Nephron (organoid): ENCODE data around the gene BDKRB1.

ENCODE experiments used
- H3K27ac Mint-ChIP-seq, 3 experiments: 2 replicates each; pipeline ENCODE4 v1.8.0; 2020; ENCODE audit warnings: mixed read lengths in 3 of 3, mild to moderate bottlenecking in 2 of 3, moderate library complexity in 1 of 3
- H3K27me3 Mint-ChIP-seq: 2 replicates; pipeline ENCODE4 v1.8.0; 2021; ENCODE audit warnings: low read depth, mild to moderate bottlenecking, moderate library complexity, mixed read lengths
- H3K36me3 Mint-ChIP-seq: 2 replicates; pipeline ENCODE4 v1.8.0; 2020; ENCODE audit warnings: low read depth, mixed read lengths
- H3K4me1 Mint-ChIP-seq: 2 replicates; pipeline ENCODE4 v1.8.0; 2020; ENCODE audit warnings: mixed read lengths
- H3K4me3 Mint-ChIP-seq, 3 experiments: 2 replicates each; pipeline ENCODE4 v1.8.0; 2020; ENCODE audit warnings: mild to moderate bottlenecking in 3 of 3, mixed read lengths in 3 of 3, moderate library complexity in 2 of 3
- H3K9me3 Mint-ChIP-seq: 2 replicates; pipeline ENCODE4 v1.8.0; 2020; ENCODE audit warnings: mixed read lengths
- CTCF ChIP-seq, 3 experiments: fragments of 200-600 bp; sonication (generic); IDR thresholded peaks; one replicate each; pipeline ENCODE4 v1.5.0; 2021; ENCODE audit warnings: antibody characterized with exemption in 3 of 3; ENCODE audit not compliant: unreplicated experiment in 3 of 3

Gene BDKRB1

GRCh38 chr14:96275177-96276112 is 19.4 kb downstream of the BDKRB1 start:
- H3K9me3 Mint-ChIP-seq: peaks cover 20% of the 10 kb centered on the region
- peak; percentile 97 to 98 (median 98) for TF ChIP-seq CTCF (IDR thresholded peaks at IDR 0.05; ENCODE audit: unreplicated experiment in 3 of 3)
- no peak overlapping the region for H3K4me3 Mint-ChIP-seq
- H3K27me3 Mint-ChIP-seq: peaks cover 20% of the 10 kb centered on the region
- H3K27ac Mint-ChIP-seq: peak overlapping the region in 1 of 3 experiments; percentile 21
- peaks cover 32% of the 10 kb centered on the region for H3K4me1 Mint-ChIP-seq
- peaks cover 9% of the 10 kb centered on the region for H3K36me3 Mint-ChIP-seq

GRCh38 chr14:96277890-96278289 is 21.9 kb downstream of the BDKRB1 start:
- no peak for TF ChIP-seq CTCF (IDR thresholded peaks at IDR 0.05; ENCODE audit: unreplicated experiment in 3 of 3)
- Mint-ChIP-seq H3K27ac (no peak overlapping the region), H3K4me1 (peaks cover 32% of the 10 kb centered on the region), H3K36me3 (peaks cover 9% of the 10 kb centered on the region), H3K4me3 (no peak overlapping the region), H3K27me3 (peaks cover 13% of the 10 kb centered on the region), H3K9me3 (peaks cover 11% of the 10 kb centered on the region)

GRCh38 chr14:96279564-96279963 is 23.6 kb downstream of the BDKRB1 start:
- no peak for TF ChIP-seq CTCF (IDR thresholded peaks at IDR 0.05; ENCODE audit: unreplicated experiment in 3 of 3)
- H3K27ac Mint-ChIP-seq: no peak overlapping the region
- H3K4me1 Mint-ChIP-seq: peaks cover 25% of the 10 kb centered on the region
- peaks cover 7% of the 10 kb centered on the region for H3K9me3 Mint-ChIP-seq
- H3K27me3 Mint-ChIP-seq: peaks cover 6% of the 10 kb centered on the region
- peaks cover 13% of the 10 kb centered on the region for H3K36me3 Mint-ChIP-seq
- H3K4me3 Mint-ChIP-seq: no peak overlapping the region

GRCh38 chr14:96280104-96280503 is 24.1 kb downstream of the BDKRB1 start:
- Mint-ChIP-seq H3K27ac (no peak overlapping the region), H3K4me3 (no peak overlapping the region)
- TF ChIP-seq CTCF (IDR thresholded peaks at IDR 0.05; ENCODE audit: unreplicated experiment in 3 of 3): no peak

GRCh38 chr14:96281486-96281885 is 25.5 kb downstream of the BDKRB1 start:
- peaks cover 21% of the 10 kb centered on the region for H3K36me3 Mint-ChIP-seq
- peaks cover 7% of the 10 kb centered on the region for H3K9me3 Mint-ChIP-seq
- no peak for TF ChIP-seq CTCF (IDR thresholded peaks at IDR 0.05; ENCODE audit: unreplicated experiment in 3 of 3)
- no peak overlapping the region for H3K27ac Mint-ChIP-seq
- no peaks in the 10 kb centered on the region for H3K27me3 Mint-ChIP-seq
- H3K4me1 Mint-ChIP-seq: peaks cover 6% of the 10 kb centered on the region
- no peak overlapping the region for H3K4me3 Mint-ChIP-seq

More at GRCh38 chr14:96280104-96280503, 24.1 kb downstream of the BDKRB1 start:
- H3K27me3 Mint-ChIP-seq: peaks cover 4% of the 10 kb centered on the region
- H3K36me3 Mint-ChIP-seq: peaks cover 17% of the 10 kb centered on the region
- H3K9me3 Mint-ChIP-seq: peaks cover 7% of the 10 kb centered on the region
- peaks cover 19% of the 10 kb centered on the region for H3K4me1 Mint-ChIP-seq
